ENCODE measurements around the gene MAD2L1BP.

DNA sequence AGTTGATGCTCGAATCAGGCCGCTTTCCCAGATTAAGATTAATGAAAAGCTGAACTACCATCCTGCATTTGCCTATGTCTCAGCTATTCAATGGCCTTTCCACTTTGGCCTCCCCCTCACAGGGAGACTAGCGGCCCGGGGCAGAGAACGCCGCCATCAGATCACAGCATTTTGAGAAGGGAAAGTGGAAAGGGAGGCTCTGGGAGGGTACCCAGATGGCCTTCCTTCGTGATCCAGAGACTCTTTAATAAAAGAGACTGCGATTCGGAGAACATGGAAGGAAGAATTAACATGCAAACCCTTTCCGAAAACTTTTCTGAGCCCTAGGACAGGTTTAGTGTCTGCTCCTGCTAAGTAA lies 51.4 kb downstream of the MAD2L1BP start:
- no peak for TF ChIP-seq EP300 (IDR thresholded peaks at IDR 0.05; ENCODE audit: borderline replicate concordance)
- no peak for TF ChIP-seq YY1 (IDR thresholded peaks at IDR 0.05; ENCODE audit: low read depth)
- TF ChIP-seq, protein P1, sequence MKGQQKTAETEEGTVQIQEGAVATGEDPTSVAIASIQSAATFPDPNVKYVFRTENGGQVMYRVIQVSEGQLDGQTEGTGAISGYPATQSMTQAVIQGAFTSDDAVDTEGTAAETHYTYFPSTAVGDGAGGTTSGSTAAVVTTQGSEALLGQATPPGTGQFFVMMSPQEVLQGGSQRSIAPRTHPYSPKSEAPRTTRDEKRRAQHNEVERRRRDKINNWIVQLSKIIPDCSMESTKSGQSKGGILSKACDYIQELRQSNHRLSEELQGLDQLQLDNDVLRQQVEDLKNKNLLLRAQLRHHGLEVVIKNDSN (IDR thresholded peaks at IDR 0.05): no peak

All from Ishikawa (cell line).